MCF 10A (cell line): Measurements from ENCODE around the gene CPA3. TPM values are rescaled to one million over a fixed set of nuclear protein-coding genes. Genes with fewer than 3 reads are reported as not detected.

Source experiments
- BruUV-seq: library from RNA; stranded (reverse); fragments of 400-500 nt; replicated peaks from 2 replicates; lab custom pipeline; 2021; lab: Mats Ljungman, UMichigan
- CTCF ChIA-PET: fragments of 300-600 bp; sonication (Branson Sonifier 250); formaldehyde crosslinking; extraction: SDS; loops from one replicate; lab custom pipeline; 2021; ENCODE audit warnings: antibody characterized with exemption, inconsistent platforms; lab: Yijun Ruan, JAX
- POLR2A ChIA-PET: fragments of 300-600, 350-650 bp; sonication (Branson Sonifier 250); formaldehyde crosslinking; extraction: SDS; loops from one replicate; lab custom pipeline; 2020; ENCODE audit warnings: antibody characterized with exemption, inconsistent platforms; lab: Yijun Ruan, JAX
- DNase-seq: peaks from one replicate; pipeline ENCODE4 v3.0.0-alpha.2; 2018; ENCODE audit not compliant: unreplicated experiment
- H3K27ac Mint-ChIP-seq: one replicate; pipeline ENCODE4 v1.8.0; 2022; ENCODE audit warnings: mild to moderate bottlenecking, low read depth, mixed read lengths; ENCODE audit not compliant: unreplicated experiment
- H3K27me3 Mint-ChIP-seq: one replicate; pipeline ENCODE4 v1.8.0; 2022; ENCODE audit warnings: mixed read lengths; ENCODE audit not compliant: insufficient read depth, unreplicated experiment
- H3K36me3 Mint-ChIP-seq: one replicate; pipeline ENCODE4 v1.8.0; 2022; ENCODE audit warnings: mild to moderate bottlenecking, moderate library complexity, mixed read lengths; ENCODE audit not compliant: insufficient read depth, unreplicated experiment
- H3K4me1 Mint-ChIP-seq: one replicate; pipeline ENCODE4 v1.8.0; 2022; ENCODE audit warnings: mixed read lengths; ENCODE audit not compliant: insufficient read depth, unreplicated experiment
- H3K4me3 Mint-ChIP-seq: one replicate; pipeline ENCODE4 v1.8.0; 2022; ENCODE audit warnings: mild to moderate bottlenecking, moderate library complexity, mixed read lengths; ENCODE audit not compliant: unreplicated experiment
- H3K9me3 Mint-ChIP-seq: one replicate; pipeline ENCODE4 v1.8.0; 2022; ENCODE audit warnings: mixed read lengths; ENCODE audit not compliant: unreplicated experiment
- CTCF ChIP-seq: fragments of 200-600 bp; IDR thresholded peaks from one replicate; pipeline ENCODE4 v1.8.0; 2022; ENCODE audit warnings: antibody characterized with exemption, mild to moderate bottlenecking; ENCODE audit not compliant: unreplicated experiment
- intact Hi-C: fragments of 100-400 bp; cut with micrococcal nuclease; formaldehyde crosslinking; loops from 2 replicates; pipeline ENCODE4 v1.14.1; 2022
- total RNA-seq: library from RNA; stranded (reverse); gene quantifications from 2 replicates; pipeline ENCODE4 v1.2.3, GENCODE V29; 2022

CPA3 gene
- total RNA-seq, 1 experiment from 2014 or later: not detected

GRCh38 chr3:148816981-148817525 lies 48.0 kb upstream of the CPA3 start:
- Mint-ChIP-seq H3K9me3 (no peaks in the 10 kb centered on the region), H3K4me3 (no peak overlapping the region), H3K27me3 (peaks cover 82% of the 10 kb centered on the region), H3K27ac (no peak overlapping the region), H3K36me3 (no peaks in the 10 kb centered on the region), H3K4me1 (no peaks in the 10 kb centered on the region)
- no TSS peak for BruUV-seq
- intact Hi-C loops: no loop called here
- no peak for DNase-seq
- CTCF ChIA-PET: no interaction called here
- no peak for TF ChIP-seq CTCF
- POLR2A ChIA-PET: no interaction called here

GRCh38 chr3:148820361-148821245 lies 44.5 kb upstream of the CPA3 start:
- CTCF ChIA-PET: no interaction called here
- no peak overlapping the region for H3K4me3 Mint-ChIP-seq
- intact Hi-C loops: loop anchor here (5.0 kb wide), 1 partner anchor 43 kb away; no protein-coding TSS in a partner anchor
- POLR2A ChIA-PET: no interaction called here
- H3K27me3 Mint-ChIP-seq: peaks cover 81% of the 10 kb centered on the region
- H3K27ac Mint-ChIP-seq: no peak overlapping the region
- no peaks in the 10 kb centered on the region for H3K4me1 Mint-ChIP-seq
- BruUV-seq: no TSS peak
- H3K36me3 Mint-ChIP-seq: no peaks in the 10 kb centered on the region
- H3K9me3 Mint-ChIP-seq: no peaks in the 10 kb centered on the region
- DNase-seq: no peak
- TF ChIP-seq CTCF: no peak

GRCh38 chr3:148823026-148823425 lies 42.1 kb upstream of the CPA3 start:
- H3K27me3 Mint-ChIP-seq: peaks cover 61% of the 10 kb centered on the region
- H3K36me3 Mint-ChIP-seq: no peaks in the 10 kb centered on the region
- ChIA-PET CTCF (no interaction called here), POLR2A (no interaction called here)
- TF ChIP-seq CTCF: no peak
- no peak for DNase-seq
- no peaks in the 10 kb centered on the region for H3K9me3 Mint-ChIP-seq
- no TSS peak for BruUV-seq
- H3K4me1 Mint-ChIP-seq: no peaks in the 10 kb centered on the region
- H3K27ac Mint-ChIP-seq: no peak overlapping the region
- intact Hi-C loops: loop anchor here (5.0 kb wide), 1 partner anchor 46 kb away; no protein-coding TSS in a partner anchor
- no peak overlapping the region for H3K4me3 Mint-ChIP-seq

- no peak for DNase-seq
- no peak for TF ChIP-seq CTCF
- no peaks in the 10 kb centered on the region for H3K4me1 Mint-ChIP-seq
- no TSS peak for BruUV-seq
- no peak overlapping the region for H3K4me3 Mint-ChIP-seq
- intact Hi-C loops: no loop called here
- no peaks in the 10 kb centered on the region for H3K36me3 Mint-ChIP-seq
- CTCF ChIA-PET: no interaction called here
- H3K27ac Mint-ChIP-seq: no peak overlapping the region
- POLR2A ChIA-PET: no interaction called here
- peaks cover 53% of the 10 kb centered on the region for H3K27me3 Mint-ChIP-seq
- H3K9me3 Mint-ChIP-seq: no peaks in the 10 kb centered on the region
Measured at GRCh38 chr3:148825476-148825875, 39.6 kb upstream of the CPA3 start.
